SU-DHL-6 (cell line): ENCODE data around the gene ADAMTS7.
"Not testable (repeated sequence)": the region's sequence is repeated elsewhere in the genome, so short reads cannot be mapped to it uniquely, and the experiment has no call there.

Source experiments
- H2AFZ ChIP-seq: fragments of 200-600 bp; sonication (generic); 2 replicates; pipeline ENCODE4 v1.6.1; 2014; ENCODE audit warnings: low read depth, mild to moderate bottlenecking, moderate library complexity, mixed read lengths, antibody characterized with exemption, low read length; ENCODE audit not compliant: severe bottlenecking
- H3F3A ChIP-seq: fragments of 200-600 bp; shearing (Covaris generic); 2 replicates; pipeline ENCODE4 v1.6.0; 2016; ENCODE audit warnings: antibody characterized with exemption, mild to moderate bottlenecking; ENCODE audit not compliant: insufficient read depth
- H3K27ac ChIP-seq: fragments of 200-600 bp; sonication (generic); 2 replicates; pipeline ENCODE4 v1.5.1; 2016; ENCODE audit warnings: low read depth, mild to moderate bottlenecking, low read length, moderate library complexity, mixed read lengths
- H3K27me3 ChIP-seq: fragments of 200-600 bp; sonication (generic), shearing (Covaris generic); 2 replicates; pipeline ENCODE4 v1.6.0; 2014; ENCODE audit warnings: mild to moderate bottlenecking, low read length
- H3K36me3 ChIP-seq: fragments of 200-600 bp; sonication (generic); 2 replicates; pipeline ENCODE4 v1.6.1; 2014; ENCODE audit warnings: mild to moderate bottlenecking, low read length, mixed read lengths
- H3K4me2 ChIP-seq: fragments of 300-600, 200-600 bp; shearing (Covaris generic), sonication (generic); 2 replicates; pipeline ENCODE4 v1.6.0; 2014; ENCODE audit warnings: low read length, low read depth, mild to moderate bottlenecking; ENCODE audit not compliant: poor library complexity, severe bottlenecking
- H3K4me3 ChIP-seq: fragments of 200-600 bp; sonication (generic); 2 replicates; pipeline ENCODE4 v1.5.1; 2014; ENCODE audit warnings: antibody characterized with exemption, low read length, mild to moderate bottlenecking, mixed read lengths; ENCODE audit not compliant: insufficient read depth, poor library complexity, severe bottlenecking
- H3K79me2 ChIP-seq: fragments of 200-600 bp; sonication (generic); 2 replicates; pipeline ENCODE4 v1.6.1; 2014; ENCODE audit warnings: mild to moderate bottlenecking, low read length, moderate library complexity; ENCODE audit not compliant: insufficient read depth
- H3K9ac ChIP-seq: fragments of 200-600 bp; sonication (generic); 2 replicates; pipeline ENCODE4 v1.7.0; 2014; ENCODE audit warnings: mild to moderate bottlenecking, low read length
- H3K9me2 ChIP-seq: fragments of 200-600 bp; sonication (generic); replicated peaks from 2 replicates; pipeline ENCODE4 v1.6.1; 2014; ENCODE audit warnings: low read length; ENCODE audit not compliant: insufficient read depth
- H3K9me3 ChIP-seq: fragments of 200-600 bp; sonication (generic); 2 replicates; pipeline ENCODE4 v1.6.1; 2014; ENCODE audit warnings: low read length, mixed read lengths; ENCODE audit not compliant: insufficient read depth
- H4K20me1 ChIP-seq: fragments of 200-600 bp; sonication (generic); 2 replicates; pipeline ENCODE4 v1.6.1; 2014; ENCODE audit warnings: low read depth, mild to moderate bottlenecking, antibody characterized with exemption, low read length, moderate library complexity, mixed read lengths
- EZH2phosphoT487 ChIP-seq: fragments of 200-600 bp; sonication (generic), shearing (Covaris generic); conservative IDR thresholded peaks from 2 replicates; pipeline ENCODE4 v1.6.1; 2018; ENCODE audit warnings: mild to moderate bottlenecking, antibody characterized with exemption, low read length, moderate library complexity, mixed read lengths
- TF ChIP-seq, protein P1 (sequence below): fragments of 200-600 bp; sonication (generic); IDR thresholded peaks from one replicate; pipeline ENCODE4 v1.5.1; 2017; ENCODE audit warnings: antibody characterized with exemption, mild to moderate bottlenecking, low read length, moderate library complexity; ENCODE audit not compliant: insufficient read depth, poor library complexity, severe bottlenecking

ADAMTS7 gene

DNA sequence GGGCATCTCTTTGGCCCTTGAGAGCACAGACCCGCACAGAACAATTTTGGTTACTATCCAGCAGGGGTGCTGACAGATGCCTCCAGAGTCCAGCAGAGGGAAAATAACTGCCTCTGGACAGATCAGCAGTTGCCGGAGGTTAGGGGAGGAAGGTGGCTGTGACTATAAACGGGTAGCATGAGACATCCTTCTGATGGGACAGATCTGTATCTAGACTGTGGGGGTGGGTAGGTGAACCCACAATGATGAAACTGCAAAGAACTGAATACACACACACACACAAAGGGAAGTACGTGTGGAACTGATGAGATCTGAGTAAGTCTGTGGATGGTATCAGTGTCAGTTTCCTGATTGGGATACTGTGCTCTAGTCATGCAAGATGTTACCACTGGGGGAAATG, 21.2 kb downstream of the ADAMTS7 start:
- Histone ChIP-seq H3K27ac (no peak overlapping the region), H2AFZ (no peak overlapping the region), H3K9me2 (no peaks in the 10 kb centered on the region), H3K4me3 (no peak overlapping the region), H3F3A (no peaks in the 10 kb centered on the region), H3K27me3 (no peaks in the 10 kb centered on the region), H3K4me2 (no peak overlapping the region), H3K79me2 (no peaks in the 10 kb centered on the region), H3K9me3 (no peaks in the 10 kb centered on the region), H4K20me1 (no peaks in the 10 kb centered on the region), H3K36me3 (no peaks in the 10 kb centered on the region), H3K9ac (no peak overlapping the region)
- no peak for TF ChIP-seq EZH2phosphoT487
- TF ChIP-seq, protein P1, sequence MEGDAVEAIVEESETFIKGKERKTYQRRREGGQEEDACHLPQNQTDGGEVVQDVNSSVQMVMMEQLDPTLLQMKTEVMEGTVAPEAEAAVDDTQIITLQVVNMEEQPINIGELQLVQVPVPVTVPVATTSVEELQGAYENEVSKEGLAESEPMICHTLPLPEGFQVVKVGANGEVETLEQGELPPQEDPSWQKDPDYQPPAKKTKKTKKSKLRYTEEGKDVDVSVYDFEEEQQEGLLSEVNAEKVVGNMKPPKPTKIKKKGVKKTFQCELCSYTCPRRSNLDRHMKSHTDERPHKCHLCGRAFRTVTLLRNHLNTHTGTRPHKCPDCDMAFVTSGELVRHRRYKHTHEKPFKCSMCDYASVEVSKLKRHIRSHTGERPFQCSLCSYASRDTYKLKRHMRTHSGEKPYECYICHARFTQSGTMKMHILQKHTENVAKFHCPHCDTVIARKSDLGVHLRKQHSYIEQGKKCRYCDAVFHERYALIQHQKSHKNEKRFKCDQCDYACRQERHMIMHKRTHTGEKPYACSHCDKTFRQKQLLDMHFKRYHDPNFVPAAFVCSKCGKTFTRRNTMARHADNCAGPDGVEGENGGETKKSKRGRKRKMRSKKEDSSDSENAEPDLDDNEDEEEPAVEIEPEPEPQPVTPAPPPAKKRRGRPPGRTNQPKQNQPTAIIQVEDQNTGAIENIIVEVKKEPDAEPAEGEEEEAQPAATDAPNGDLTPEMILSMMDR = no peak

GRCh38 chr15:78789615-78790014, 21.6 kb downstream of the ADAMTS7 start:
- H3K27me3 ChIP-seq = no peaks in the 10 kb centered on the region
- no peaks in the 10 kb centered on the region for H4K20me1 ChIP-seq
- no peak overlapping the region for H3K9ac ChIP-seq
- no peak overlapping the region for H3K27ac ChIP-seq
- TF ChIP-seq EZH2phosphoT487 = no peak
- TF ChIP-seq, protein P1 = no peak
- H3K9me3 ChIP-seq = no peaks in the 10 kb centered on the region
- H3K4me3 ChIP-seq = no peak overlapping the region
- H3K79me2 ChIP-seq = no peaks in the 10 kb centered on the region
- no peaks in the 10 kb centered on the region for H3F3A ChIP-seq
- H3K9me2 ChIP-seq = no peaks in the 10 kb centered on the region
- no peak overlapping the region for H2AFZ ChIP-seq
- H3K36me3 ChIP-seq = no peaks in the 10 kb centered on the region
- H3K4me2 ChIP-seq = no peak overlapping the region

- Histone ChIP-seq H3K9me3 (no peaks in the 10 kb centered on the region), H3K9ac (no peak overlapping the region), H3F3A (no peaks in the 10 kb centered on the region), H3K4me3 (no peak overlapping the region), H3K4me2 (no peak overlapping the region), H4K20me1 (no peaks in the 10 kb centered on the region), H2AFZ (no peak overlapping the region), H3K79me2 (no peaks in the 10 kb centered on the region), H3K36me3 (no peaks in the 10 kb centered on the region), H3K27me3 (no peaks in the 10 kb centered on the region), H3K9me2 (no peaks in the 10 kb centered on the region), H3K27ac (no peak overlapping the region)
- no peak for TF ChIP-seq EZH2phosphoT487
- TF ChIP-seq, protein P1 = no peak
Observed at GRCh38 chr15:78788016-78788660, 23.1 kb downstream of the ADAMTS7 start.

- H2AFZ ChIP-seq, H3K4me2 ChIP-seq, H3K4me3 ChIP-seq, H3K27ac ChIP-seq, H3F3A ChIP-seq, H3K27me3 ChIP-seq, H3K79me2 ChIP-seq, H4K20me1 ChIP-seq, H3K9me3 ChIP-seq, H3K9ac ChIP-seq, H3K9me2 ChIP-seq, H3K36me3 ChIP-seq: not testable (repeated sequence)
Observed at GRCh38 chr15:78782402-78782801, 28.9 kb downstream of the ADAMTS7 start.

- H3K36me3 ChIP-seq, H3K9me2 ChIP-seq: not testable (repeated sequence)
Observed at GRCh38 chr15:78781381-78781780, 29.9 kb downstream of the ADAMTS7 start.

GRCh38 chr15:78779975-78780374, 31.3 kb downstream of the ADAMTS7 start:
- not testable (repeated sequence) for H3K9ac ChIP-seq, H2AFZ ChIP-seq, H3K4me2 ChIP-seq, H3K4me3 ChIP-seq, H3K9me2 ChIP-seq, H3K27ac ChIP-seq, H3F3A ChIP-seq, H3K27me3 ChIP-seq, H4K20me1 ChIP-seq, H3K36me3 ChIP-seq, H3K79me2 ChIP-seq, H3K9me3 ChIP-seq

More at GRCh38 chr15:78781381-78781780, 29.9 kb downstream of the ADAMTS7 start:
- not testable (repeated sequence) for H4K20me1 ChIP-seq, H3K4me3 ChIP-seq, H2AFZ ChIP-seq, H3K27ac ChIP-seq, H3K4me2 ChIP-seq, H3K9me3 ChIP-seq, H3K27me3 ChIP-seq, H3K79me2 ChIP-seq, H3F3A ChIP-seq, H3K9ac ChIP-seq
